OCI-LY3 (cell line): ENCODE results near the gene DPF3.

Source experiments
- EZH2phosphoT487 ChIP-seq: fragments of 200-600 bp; shearing (Covaris generic); IDR thresholded peaks from 2 replicates; pipeline ENCODE4 v1.6.1; 2018; ENCODE audit warnings: antibody characterized with exemption, mixed run types, low read depth
- TF ChIP-seq, protein P1 (sequence below): fragments of 200-600, 300-600 bp; sonication (generic); IDR thresholded peaks from 2 replicates; pipeline ENCODE4 v1.5.1; 2014; ENCODE audit warnings: antibody characterized with exemption, low read length, low read depth

DNA sequence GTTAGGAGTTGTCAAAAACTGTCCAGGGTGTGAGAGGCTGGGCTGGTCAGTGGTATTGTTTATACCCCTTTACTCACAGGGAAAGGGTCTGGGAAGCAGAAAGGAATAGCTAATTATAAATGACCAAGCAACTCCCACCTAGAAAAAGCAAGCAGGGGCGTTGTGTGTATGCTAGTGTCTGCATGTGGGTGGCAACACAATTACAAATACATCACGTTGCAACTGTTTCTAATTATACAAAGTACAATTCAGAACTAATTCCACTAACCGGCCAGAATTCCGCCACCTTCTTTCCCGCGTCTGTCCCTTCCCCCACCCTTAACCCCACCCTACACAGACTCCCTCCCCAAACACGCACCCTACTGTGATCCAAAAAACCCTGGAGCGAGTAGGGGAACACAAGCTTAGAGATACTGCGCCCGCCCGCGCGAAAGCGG lies 2.2 kb downstream of the DPF3 start:
- TF ChIP-seq, protein P1, sequence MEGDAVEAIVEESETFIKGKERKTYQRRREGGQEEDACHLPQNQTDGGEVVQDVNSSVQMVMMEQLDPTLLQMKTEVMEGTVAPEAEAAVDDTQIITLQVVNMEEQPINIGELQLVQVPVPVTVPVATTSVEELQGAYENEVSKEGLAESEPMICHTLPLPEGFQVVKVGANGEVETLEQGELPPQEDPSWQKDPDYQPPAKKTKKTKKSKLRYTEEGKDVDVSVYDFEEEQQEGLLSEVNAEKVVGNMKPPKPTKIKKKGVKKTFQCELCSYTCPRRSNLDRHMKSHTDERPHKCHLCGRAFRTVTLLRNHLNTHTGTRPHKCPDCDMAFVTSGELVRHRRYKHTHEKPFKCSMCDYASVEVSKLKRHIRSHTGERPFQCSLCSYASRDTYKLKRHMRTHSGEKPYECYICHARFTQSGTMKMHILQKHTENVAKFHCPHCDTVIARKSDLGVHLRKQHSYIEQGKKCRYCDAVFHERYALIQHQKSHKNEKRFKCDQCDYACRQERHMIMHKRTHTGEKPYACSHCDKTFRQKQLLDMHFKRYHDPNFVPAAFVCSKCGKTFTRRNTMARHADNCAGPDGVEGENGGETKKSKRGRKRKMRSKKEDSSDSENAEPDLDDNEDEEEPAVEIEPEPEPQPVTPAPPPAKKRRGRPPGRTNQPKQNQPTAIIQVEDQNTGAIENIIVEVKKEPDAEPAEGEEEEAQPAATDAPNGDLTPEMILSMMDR = no peak
- TF ChIP-seq EZH2phosphoT487 = no peak
